Measurements from ENCODE around the gene RIPOR3. TPM values are rescaled to one million over a fixed set of nuclear protein-coding genes. Genes with fewer than 3 reads are reported as not detected.
A peak's percentile ranks its signal among the peaks of the same experiment; 100 is the strongest.
"Not testable (repeated sequence)": the region's sequence is repeated elsewhere in the genome, so short reads cannot be mapped to it uniquely, and the experiment has no call there.

Gene RIPOR3
- total and polyA plus RNA-seq, 9 of the 15 experiments (the other 6 are each of a cell fraction or from before 2014, with no cell fraction given): 3.3 to 62.7 (median 21.4) TPM

- H3K4me3 ChIP-seq; H3K9me1 ChIP-seq (ENCODE audit: control insufficient read depth, insufficient read depth, low read length); DNase-seq (ENCODE audit: extremely low read depth in 1 of 4, low spot score in 3 of 4); ATAC-seq; CTCF ChIA-PET (ENCODE audit: low intra/inter-chr PET ratio); H2AFZ ChIP-seq (ENCODE audit: low read depth, low read length); BruUV-seq (replicated peaks); FAIRE-seq; H3K9me3 ChIP-seq (replicated peaks; ENCODE audit: control insufficient read depth, insufficient read depth, low read depth, low read length); intact Hi-C loops (cut with micrococcal nuclease); H3K9ac ChIP-seq (ENCODE audit: insufficient read depth in 1 of 2, low read depth in 2 of 2, low read length in 2 of 2); in situ Hi-C loops (cut with MboI); H3K27ac ChIP-seq (ENCODE audit: extremely low read depth, low read depth, low read length); H3K27me3 ChIP-seq (ENCODE audit: control insufficient read depth in 2 of 2, insufficient read depth in 2 of 2, low read length in 2 of 2); H3K4me2 ChIP-seq (ENCODE audit: insufficient read depth, low read length): not testable (repeated sequence)
- peaks cover 5 to 23% of the 10 kb centered on the region in 2 experiments; a peak in 4 of 5 replicates for H3K4me1 ChIP-seq (replicated peaks in 1 of 2; ENCODE audit: control insufficient read depth in 2 of 2, insufficient read depth in 2 of 2, low read length in 2 of 2)
- H3K79me2 ChIP-seq (ENCODE audit: control insufficient read depth, insufficient read depth, low read length): peaks cover 93% of the 10 kb centered on the region
- peaks cover 19% of the 10 kb centered on the region for H4K20me1 ChIP-seq (replicated peaks; ENCODE audit: control insufficient read depth, insufficient read depth, low read length)
- peaks cover 28% of the 10 kb centered on the region; the same call in 1 of the 3 replicates for H3K36me3 ChIP-seq (ENCODE audit: control insufficient read depth, insufficient read depth, low read length)
- POLR2A ChIA-PET: interaction anchor here (0.7 to 1.8 kb wide), 5 partner anchors 10 to 172 kb away, joined by 3 to 4 read pairs (median 4); no protein-coding TSS in a partner anchor
- 89% methylated on average over 6 of the region's 8 CpGs for WGBS (ENCODE audit: insufficient coverage, low coverage, missing lambda C conversion rate)
Observed at GRCh38 chr20:50539798-50540197, 151.5 kb downstream of the RIPOR3 start.

GRCh38 chr20:50538276-50538675, 153.1 kb downstream of the RIPOR3 start:
- DNase-seq (ENCODE audit: extremely low read depth in 1 of 4, low spot score in 3 of 4) (no peak), ATAC-seq (no peak; the same call in 2 of the 3 replicates), FAIRE-seq (no peak)
- Histone ChIP-seq H3K27ac (ENCODE audit: extremely low read depth, low read depth, low read length) (0 out of 3 replicates have a peak overlapping the region, but pooled peaks have one; percentile 0), H3K9ac (ENCODE audit: insufficient read depth in 1 of 2, low read depth in 2 of 2, low read length in 2 of 2) (no peak overlapping the region), H3K9me1 (ENCODE audit: control insufficient read depth, insufficient read depth, low read length) (peaks cover 6% of the 10 kb centered on the region), H3K79me2 (ENCODE audit: control insufficient read depth, insufficient read depth, low read length) (peaks cover 94% of the 10 kb centered on the region), H2AFZ (ENCODE audit: low read depth, low read length) (no peak overlapping the region), H3K36me3 (ENCODE audit: control insufficient read depth, insufficient read depth, low read length) (peaks cover 30% of the 10 kb centered on the region; the same call in 1 of the 3 replicates), H3K27me3 (ENCODE audit: control insufficient read depth in 2 of 2, insufficient read depth in 2 of 2, low read length in 2 of 2) (no peaks in the 10 kb centered on the region), H3K4me2 (ENCODE audit: insufficient read depth, low read length) (no peak overlapping the region), H3K9me3 (replicated peaks; ENCODE audit: control insufficient read depth, insufficient read depth, low read depth, low read length) (no peaks in the 10 kb centered on the region), H4K20me1 (replicated peaks; ENCODE audit: control insufficient read depth, insufficient read depth, low read length) (peaks cover 19% of the 10 kb centered on the region), H3K4me3 (no peak overlapping the region), H3K4me1 (replicated peaks in 1 of 2; ENCODE audit: control insufficient read depth in 2 of 2, insufficient read depth in 2 of 2, low read length in 2 of 2) (peaks cover 5 to 23% of the 10 kb centered on the region in 2 experiments; a peak in 4 of 5 replicates)
- TSS peak; percentile 8 for BruUV-seq (replicated peaks)
- intact Hi-C loops (cut with micrococcal nuclease) (no loop called here), in situ Hi-C loops (cut with MboI) (no loop called here)
- 65% methylated on average over 4 of the region's 4 CpGs for WGBS (ENCODE audit: insufficient coverage, low coverage, missing lambda C conversion rate)
- POLR2A ChIA-PET: interaction anchor here (0.6 to 1.3 kb wide), 4 partner anchors 15 to 54 kb away, joined by 3 read pairs; no protein-coding TSS in a partner anchor
- CTCF ChIA-PET (ENCODE audit: low intra/inter-chr PET ratio): interaction anchor here (0.6 kb wide), 1 partner anchor 32 kb away, joined by 3 read pairs; no protein-coding TSS in a partner anchor
- TF ChIP-seq FUS (optimal IDR thresholded peaks at IDR 0.05; ENCODE audit: low read depth, low read length) (no peak), ID3 (CRISPR knock-in tag; IDR thresholded peaks at IDR 0.05) (no peak), ID3 (tag; IDR thresholded peaks at IDR 0.05) (no peak), DIDO1 (tag; IDR thresholded peaks at IDR 0.05; ENCODE audit: low read depth) (no peak)

Data from K562 (cell line).